ENCODE data around the gene MARCHF6.
"Not testable (repeated sequence)": the region's sequence is repeated elsewhere in the genome, so short reads cannot be mapped to it uniquely, and the experiment has no call there.

Gene MARCHF6, protein sequence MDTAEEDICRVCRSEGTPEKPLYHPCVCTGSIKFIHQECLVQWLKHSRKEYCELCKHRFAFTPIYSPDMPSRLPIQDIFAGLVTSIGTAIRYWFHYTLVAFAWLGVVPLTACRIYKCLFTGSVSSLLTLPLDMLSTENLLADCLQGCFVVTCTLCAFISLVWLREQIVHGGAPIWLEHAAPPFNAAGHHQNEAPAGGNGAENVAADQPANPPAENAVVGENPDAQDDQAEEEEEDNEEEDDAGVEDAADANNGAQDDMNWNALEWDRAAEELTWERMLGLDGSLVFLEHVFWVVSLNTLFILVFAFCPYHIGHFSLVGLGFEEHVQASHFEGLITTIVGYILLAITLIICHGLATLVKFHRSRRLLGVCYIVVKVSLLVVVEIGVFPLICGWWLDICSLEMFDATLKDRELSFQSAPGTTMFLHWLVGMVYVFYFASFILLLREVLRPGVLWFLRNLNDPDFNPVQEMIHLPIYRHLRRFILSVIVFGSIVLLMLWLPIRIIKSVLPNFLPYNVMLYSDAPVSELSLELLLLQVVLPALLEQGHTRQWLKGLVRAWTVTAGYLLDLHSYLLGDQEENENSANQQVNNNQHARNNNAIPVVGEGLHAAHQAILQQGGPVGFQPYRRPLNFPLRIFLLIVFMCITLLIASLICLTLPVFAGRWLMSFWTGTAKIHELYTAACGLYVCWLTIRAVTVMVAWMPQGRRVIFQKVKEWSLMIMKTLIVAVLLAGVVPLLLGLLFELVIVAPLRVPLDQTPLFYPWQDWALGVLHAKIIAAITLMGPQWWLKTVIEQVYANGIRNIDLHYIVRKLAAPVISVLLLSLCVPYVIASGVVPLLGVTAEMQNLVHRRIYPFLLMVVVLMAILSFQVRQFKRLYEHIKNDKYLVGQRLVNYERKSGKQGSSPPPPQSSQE

DNA sequence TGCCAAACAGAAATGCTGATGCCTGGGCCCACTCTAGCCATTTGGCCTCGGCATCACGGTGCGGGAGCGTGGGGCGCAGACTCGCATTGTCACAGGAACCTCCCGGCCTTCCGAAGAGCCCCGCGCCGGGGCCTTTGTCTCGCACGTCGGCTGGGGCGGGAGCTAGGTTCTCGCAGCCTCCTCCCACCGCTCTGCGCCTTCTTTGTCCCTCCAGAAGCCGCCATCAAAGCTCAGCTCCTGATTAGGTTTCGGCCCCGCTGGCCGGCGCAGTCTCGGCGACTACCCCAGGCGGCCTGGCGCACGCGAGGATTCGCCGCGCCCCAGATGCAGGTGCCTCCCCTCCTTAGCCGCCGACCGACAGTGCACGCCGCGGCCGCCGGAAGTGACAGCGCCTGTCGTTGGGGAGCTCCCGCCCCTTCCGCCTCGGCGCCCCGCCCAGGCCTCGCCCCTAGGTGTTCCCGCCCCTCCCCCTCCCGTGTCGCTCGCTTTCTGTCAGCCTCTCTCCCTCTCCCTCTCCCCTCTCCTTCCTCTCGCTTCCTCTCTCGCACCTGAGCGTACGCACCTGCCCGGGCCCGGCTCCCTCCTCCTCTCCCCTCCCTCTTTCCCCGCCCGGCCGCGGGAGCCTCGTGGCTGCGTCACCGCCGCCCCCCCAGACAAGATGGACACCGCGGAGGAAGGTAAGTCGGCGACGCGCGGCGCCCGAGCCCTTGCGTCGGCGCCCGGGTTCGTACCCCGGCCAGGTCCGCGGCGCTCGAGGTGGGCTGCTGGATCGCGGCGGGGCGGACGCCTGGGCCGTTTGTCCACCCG is at the start of gene MARCHF6:
Gene MARCHF6, plus strand, starts transcription at position 455 of the 807 bp plus-strand sequence. Its CDS starts 204 bp downstream, at position 659.
- peak; percentile 63 for DNase-seq (ENCODE audit: low read depth, low spot score)

DNA sequence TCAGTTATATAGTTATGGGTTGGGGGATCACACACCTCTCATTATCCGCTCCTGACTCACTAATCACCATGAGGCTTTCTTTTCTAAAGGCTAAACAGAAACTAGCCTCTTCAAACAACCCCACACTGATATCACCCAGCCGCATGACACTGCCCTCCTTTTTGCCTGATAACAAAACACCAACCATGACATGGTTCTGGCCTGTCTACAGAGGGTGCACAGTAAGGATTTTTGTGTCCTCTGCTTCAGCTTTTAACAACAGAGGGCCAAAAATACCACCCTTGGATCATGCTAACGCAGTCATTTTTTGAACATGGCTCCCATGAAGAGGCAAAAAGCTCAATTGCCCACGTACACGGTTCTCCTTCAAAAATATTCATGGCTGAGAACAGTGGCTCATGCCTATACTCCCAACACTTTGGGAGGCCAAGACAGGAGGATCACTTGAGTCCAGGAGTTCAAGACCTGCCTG is 49.8 kb upstream of the MARCHF6 start:
- no peak for DNase-seq (ENCODE audit: low read depth, low spot score)

DNA sequence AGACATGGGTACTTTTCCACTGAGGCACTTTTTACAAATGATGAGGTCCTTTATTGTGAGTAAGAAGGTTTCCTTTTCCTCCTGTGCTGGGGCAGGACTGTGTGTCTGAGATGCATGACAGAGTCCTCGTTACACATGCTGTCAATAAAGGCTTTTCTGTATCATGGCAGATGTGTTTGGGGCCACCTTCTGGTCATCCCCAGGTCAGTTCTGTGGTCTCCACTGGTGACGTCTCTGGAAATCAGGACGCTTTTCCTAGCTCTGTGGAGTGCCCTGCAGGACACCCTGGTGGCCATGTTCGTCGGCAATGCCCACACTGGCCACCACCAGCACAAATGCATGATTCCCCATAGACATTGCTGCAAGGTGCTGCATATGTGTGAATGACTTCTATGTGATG is 48.6 kb upstream of the MARCHF6 start:
- no peak for DNase-seq (ENCODE audit: low read depth, low spot score)

DNA sequence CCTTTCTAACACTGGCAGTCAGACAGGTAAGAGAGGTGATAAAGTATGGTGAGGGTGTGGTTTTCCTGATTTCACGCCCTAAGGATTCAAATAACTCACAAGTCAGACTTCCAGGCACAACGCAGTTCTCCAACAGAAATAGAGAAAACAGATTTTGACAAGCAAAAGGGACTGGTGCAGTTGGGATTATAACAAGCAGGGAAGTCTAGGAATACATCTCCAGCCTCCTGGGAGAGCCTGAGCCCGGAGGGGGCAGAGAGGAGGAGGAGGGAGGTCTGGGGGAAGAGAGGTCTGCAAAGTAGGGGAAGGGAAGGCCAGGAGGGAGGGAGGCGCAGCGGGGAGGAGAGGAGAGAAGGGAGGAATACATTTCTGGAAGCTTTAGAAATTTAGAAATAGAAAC is 47.4 kb upstream of the MARCHF6 start:
- DNase-seq (ENCODE audit: low read depth, low spot score) = no peak

DNA sequence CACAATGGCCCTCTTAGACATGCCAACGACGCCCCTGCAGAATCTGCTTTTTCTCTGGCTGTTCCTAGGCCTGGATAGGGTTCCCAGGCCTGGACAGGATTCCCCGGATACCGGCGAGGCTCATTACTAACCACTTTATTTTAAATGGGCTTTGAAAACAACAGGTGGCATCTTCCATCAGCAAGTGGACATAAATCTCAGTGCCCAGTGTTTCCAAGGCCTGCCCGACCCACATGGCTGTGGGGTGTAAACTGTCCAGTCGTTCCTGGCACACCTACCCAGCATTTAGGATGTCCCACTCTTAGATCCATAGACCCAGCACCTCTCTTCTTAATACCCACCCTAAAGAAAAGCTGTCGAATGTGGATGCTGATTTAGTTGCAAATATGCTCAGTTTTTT is 46.7 kb upstream of the MARCHF6 start:
- DNase-seq (ENCODE audit: low read depth, low spot score) = no peak

DNA sequence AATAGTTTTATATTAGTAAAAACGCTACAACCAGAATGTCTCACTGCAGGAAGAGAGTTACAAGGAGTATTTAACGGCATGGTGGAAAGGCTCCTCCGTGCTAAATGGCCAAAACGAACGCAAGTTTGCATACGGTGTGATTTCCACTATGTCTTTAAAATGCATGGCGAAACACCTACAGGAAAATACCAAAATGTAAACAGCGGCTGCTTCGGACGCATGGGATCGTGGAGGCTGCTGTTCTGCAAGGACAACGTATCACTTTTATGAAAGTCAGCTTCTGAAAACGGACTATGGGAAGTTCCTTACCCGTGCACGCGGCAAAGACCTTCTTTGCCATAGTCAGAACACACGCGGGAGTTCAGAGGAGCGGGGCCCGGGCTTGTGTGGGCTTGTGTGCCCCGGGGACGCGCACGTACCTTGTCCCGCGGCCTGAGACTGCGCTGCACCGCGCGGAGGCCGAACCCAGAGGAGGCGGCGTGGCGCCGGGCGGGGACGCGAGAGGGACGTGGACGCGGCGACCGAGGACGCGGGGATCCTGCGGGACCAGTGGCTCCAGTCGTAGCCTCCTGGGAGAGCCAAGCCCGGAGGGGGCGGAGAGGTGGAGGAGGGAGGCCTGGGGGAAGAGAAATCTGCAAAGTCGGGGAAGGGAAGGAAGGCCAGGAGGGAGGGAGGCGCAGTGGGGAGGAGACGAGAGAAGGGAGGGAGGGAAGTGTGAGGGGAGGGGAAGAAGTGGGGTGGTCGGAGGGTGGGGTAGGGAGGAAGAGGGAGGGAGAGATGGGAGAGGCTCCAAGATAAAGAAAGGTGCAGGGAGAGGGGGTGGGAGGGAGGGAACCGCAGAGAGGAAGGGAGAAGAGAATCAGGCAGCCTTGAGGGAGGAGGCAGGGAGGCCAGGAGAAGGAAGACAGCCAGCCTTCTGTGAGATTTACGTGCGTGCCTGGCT is 46.0 kb upstream of the MARCHF6 start, which contains the start of gene CMBL:
Gene CMBL, minus strand, starts transcription at position 697 of the 943 bp plus-strand sequence. CDS start 17,140 bp downstream, outside the sequence.
- DNase-seq (ENCODE audit: low read depth, low spot score) = no peak

DNA sequence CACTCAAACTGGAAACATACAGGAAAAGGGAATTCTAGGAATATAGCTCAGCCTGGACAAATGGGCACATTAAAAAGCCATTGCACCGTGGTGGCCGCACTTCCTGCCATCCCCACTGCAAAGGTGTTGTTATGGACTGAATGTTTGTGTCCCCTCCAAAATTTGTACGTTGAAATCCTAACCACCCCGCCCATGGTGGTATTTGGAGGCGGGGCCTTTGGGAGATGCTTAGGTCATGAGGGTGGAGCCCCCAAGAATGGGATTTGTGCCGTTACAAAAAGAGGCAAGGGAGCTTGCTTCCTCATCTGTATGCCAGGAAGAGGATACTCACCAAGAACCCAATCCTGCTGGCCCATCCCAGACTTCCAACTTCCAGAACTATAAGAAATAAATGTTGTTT is 44.7 kb upstream of the MARCHF6 start:
- no peak for DNase-seq (ENCODE audit: low read depth, low spot score)

DNA sequence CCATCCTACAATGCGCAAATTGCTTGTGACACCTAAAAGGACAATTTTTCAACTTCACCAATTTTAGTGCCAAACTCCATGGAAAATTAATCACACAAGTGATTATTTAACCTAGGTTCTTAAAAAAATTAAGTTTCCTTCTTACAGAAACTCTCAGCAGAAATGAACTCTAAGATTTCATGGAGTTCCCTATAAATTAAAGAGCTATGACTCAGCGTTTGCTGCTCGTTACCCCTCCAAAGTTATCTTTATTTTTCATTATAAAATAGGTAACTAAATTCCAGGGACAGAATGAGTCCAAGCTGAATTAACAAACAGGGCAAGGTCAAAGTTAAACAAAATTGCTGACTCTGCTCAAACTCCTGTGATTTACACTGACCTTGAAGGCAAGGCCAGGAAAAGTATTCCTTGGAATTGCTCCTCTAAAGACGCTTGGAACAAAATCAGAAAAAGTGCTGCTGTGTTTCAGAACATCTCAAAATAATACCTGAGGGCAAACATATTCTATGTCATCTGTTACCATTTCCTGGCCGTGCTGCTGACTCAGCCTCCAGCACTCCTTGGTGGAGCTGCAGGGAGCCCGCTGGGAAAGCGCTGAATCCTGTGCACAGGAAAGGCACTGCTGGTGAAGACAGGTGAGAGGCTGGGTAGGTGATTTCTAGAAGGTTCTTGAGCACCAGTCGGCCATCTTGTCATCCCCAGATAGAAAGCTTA is 43.3 kb upstream of the MARCHF6 start:
- peak; percentile 72 for DNase-seq (ENCODE audit: low read depth, low spot score)

DNA sequence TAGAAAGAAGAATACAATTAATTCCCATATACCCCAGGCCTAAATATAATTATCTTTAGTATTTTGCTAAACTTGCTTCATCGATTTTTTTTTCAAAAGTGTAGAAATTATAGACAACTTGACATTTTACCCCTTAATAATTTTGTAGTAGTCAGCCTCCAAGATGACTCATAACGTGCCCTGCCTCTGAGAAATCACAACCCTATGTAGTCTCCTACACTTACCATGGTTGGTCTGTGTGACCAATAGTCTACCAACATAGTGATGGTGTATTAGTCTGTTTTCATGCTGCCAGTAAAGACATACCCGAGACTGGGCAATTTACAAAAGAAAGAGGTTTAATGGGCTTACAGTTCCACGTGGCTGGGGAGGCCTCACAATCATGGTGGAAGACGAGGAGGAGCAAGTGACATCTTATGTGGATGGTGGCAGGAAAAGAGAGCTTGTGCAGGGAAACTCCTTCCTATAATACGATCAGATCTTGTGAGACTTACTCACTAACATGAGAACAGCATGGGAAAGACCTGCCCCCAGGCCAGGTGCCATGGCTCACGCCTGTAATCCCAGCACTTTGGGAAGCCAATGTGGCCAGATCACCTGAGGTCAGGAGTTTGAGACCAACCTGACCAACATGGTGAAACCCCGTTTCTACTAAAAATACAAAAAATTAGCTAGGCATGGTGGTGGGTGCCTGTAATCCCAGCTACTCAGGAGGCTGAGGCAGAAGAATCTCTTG is 42.5 kb upstream of the MARCHF6 start:
- DNase-seq (ENCODE audit: low read depth, low spot score) = not testable (repeated sequence)

DNA sequence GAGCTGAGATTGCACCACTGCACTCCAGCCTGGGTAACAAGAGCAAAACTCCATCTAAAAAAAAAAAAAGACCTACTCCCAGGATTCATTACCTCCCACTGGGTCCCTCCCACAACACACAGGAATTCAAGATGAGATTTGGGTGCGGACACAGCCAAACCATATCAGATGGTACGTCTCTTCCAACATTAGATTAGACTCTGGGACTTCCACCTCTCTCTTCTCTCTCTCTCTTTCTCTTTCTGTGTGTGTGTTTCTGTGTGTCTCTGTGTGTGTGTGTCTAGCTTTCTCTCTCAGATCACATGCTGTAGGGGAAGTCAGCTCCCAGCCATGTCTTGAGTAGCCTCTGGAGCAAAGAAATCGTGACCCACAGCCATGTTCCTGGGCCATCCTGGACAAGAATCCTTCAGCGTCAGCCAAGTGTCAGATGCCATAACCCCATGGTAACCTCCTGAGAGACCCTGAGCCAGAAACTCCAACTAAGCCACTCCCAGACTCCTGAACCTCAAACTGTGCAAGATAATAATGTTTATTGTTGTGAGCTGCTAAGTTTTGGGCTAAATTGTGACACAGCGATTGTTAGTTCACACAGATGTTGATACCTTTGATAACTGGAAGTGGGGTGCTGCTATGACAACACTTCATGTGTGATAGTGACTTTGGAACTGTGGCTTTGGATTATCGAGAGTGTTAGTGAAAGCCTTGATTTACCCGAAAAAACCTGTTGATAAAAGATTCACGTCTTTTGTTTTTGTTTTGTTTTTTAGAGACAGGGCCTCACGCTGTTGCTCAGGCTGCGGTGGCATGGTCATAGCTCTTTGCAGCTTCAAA is 41.7 kb upstream of the MARCHF6 start:
- DNase-seq (ENCODE audit: low read depth, low spot score) = no peak

DNA sequence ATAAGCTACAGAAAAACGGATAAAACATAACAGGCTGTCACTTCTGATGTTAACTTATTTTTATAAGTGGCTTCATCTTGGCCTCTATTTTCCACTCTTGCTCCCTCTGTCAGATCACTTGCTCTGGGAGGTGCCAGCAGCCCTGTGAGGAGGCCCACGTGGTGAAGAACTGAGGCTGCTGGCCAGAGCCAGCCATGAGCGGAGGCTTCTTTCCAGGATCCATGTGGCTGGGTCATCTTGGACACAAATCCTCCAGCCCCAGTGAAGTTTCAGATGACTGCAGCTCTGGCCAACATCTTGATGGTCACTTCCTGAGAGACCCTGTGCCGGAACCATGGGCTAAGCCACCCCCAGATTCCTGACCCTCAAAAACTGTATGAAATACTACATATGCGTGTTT is 38.3 kb upstream of the MARCHF6 start:
- no peak for DNase-seq (ENCODE audit: low read depth, low spot score)

DNA sequence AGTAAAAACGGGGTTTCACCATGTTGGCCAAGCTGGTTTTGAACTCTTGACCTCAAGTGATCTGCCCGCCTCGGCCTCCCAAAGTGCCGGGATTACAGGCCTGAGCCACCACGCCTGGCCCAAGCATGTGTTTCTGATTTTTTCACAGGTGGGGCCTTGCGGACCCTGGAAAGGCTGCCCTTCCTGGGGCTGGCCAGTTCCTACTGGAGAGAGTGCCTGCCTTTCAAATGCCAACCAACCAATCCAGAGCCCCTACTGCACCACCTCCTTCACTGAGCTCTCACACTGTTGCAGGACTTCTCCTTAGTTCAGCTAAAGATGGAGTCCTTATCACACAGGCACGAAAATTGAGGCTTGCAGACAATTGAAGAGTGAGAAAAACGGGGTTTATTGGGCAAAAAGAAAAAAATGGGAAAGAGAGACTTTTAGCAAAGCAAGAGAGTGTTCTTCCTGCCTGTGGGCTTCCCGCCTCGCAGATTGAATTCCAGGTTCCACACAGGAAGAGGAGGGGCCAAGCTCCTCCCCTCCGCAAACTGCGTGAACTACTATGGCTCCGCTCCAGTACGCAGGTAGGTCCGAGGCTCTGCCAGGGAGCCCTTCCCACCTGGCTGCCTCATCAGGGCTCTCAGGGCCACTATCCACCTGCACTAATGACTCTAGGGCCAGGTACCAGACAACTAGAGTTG is 37.5 kb upstream of the MARCHF6 start:
- no peak for DNase-seq (ENCODE audit: low read depth, low spot score)

DNA sequence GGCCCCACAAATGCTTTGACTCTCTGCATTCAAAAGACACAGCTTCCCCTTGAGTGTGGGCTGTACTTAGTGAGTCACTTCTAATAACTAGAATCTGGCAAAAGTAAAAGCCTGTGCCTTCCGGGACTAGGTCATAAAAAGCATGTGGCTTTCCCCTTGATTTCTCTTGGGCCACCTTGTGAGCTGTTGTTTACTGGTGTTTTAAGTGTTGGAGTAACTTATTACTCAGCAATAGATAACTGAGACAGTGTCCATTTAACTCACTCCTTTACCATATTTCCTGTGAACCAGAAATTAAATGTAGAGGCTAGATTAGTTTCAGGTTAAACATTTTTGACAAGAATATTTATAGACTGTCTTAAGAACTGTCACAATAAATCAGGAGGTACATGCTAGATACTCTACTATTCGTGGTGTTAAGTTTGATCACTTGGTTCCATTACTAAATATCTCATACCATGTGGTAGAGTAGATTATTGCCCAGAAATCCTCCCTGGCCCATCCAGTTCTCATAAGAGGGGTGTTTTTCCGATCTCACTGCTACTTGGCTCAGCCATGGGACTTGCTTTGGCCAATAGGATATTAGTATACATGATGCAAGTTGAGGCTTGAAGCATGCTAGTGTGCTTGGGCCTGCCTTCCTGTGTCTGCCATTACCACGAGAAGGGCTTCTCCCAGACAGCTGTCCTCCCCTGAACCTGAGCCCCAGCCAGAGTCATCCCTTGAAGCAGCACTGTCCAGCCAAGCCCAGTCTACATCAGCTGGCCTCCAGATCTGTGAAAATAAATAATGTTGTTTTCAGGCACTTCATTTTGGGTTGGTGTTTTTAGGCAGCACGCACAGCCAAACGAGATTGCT is 35.4 kb upstream of the MARCHF6 start:
- no peak for DNase-seq (ENCODE audit: low read depth, low spot score)

DNA sequence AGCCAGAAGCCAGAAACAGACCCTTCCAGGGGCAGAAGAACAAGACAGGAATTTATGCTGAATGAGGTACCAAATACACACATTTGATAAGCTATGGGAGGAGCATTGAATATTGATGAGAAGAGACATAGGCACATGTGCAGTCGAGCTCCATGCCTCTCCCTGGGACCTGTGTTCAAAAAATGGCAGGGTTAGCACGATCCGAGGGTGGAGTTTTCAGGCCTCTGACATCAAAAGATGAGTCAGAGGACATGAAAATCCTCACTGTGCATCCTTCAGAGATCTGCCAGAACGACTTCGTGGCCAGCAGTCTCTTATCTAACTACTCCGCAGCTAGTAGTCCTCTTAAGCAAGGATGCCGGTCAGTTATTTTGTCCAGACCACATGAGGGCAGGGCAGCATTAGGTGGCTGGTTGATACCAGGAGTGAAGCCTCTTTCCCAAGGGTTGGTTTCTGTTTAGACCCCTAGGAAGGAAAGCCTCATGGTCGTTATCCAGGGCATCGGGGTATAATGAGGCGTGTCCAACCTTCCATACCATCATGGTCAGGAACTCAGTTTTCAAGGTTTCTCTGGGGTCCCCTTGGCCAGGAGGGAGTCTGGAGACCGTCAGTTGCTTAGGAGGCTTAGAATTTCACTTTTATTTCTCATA is 34.2 kb upstream of the MARCHF6 start:
- no peak for DNase-seq (ENCODE audit: low read depth, low spot score)

DNA sequence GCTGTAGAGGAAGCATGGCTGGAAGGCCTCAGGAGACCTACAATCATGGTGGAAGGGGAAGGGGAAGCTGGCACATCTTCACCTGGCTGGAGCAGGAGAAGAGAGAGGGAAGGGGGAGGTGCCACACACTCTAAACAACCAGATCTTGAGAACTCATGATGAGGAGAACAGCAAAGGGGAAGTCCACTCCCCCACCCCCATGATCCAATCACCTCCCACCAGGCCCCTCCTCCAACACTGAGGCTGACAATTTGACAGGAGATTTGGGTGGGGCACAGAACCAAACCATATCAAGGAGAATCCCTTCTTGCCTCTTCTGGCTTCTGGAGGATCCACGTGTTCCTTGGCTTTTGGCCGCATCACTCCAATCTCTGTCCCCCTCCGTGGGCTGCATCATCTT is 32.7 kb upstream of the MARCHF6 start:
- no peak for DNase-seq (ENCODE audit: low read depth, low spot score)

DNA sequence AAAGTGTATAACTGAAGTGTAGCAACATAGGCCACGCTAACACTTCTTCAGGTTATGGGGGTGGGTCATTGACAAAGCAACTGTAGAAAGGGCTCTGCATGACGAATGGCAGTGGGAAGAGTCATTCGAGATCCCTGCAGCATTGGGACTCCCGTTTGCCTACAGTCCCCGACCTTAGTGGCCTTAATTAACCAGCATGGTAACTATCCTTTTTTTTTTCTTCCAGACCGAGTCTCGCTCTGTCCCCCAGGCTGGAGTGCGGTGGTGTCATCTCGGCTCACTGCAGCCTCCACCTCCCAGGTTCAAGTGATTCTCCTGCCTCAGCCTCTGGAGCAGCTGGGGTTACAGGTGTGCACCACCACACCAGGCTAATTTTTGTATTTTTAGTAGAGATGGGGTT is 31.6 kb upstream of the MARCHF6 start:
- DNase-seq (ENCODE audit: low read depth, low spot score) = no peak

All from smooth muscle cell of the brain vasculature (primary cell).